Astrocyte (in vitro differentiated cells and primary cell): ENCODE results near the gene PSAT1. TPM values are rescaled to one million over a fixed set of nuclear protein-coding genes. Genes with fewer than 3 reads are reported as not detected.

Experiments
- DNase-seq: peaks from one replicate; pipeline ENCODE4 v3.0.0-alpha.2; 2010; ENCODE audit warnings: low read depth
- FAIRE-seq: peaks from 2 replicates; lab custom pipeline; 2011; peaks lifted over from hg19 to GRCh38; lab: Jason Lieb, UNC
- H2AFZ ChIP-seq: 2 replicates; pipeline ENCODE4 v1.6.0; 2012; ENCODE audit warnings: low read depth, low read length, inconsistent platforms
- H3K27ac ChIP-seq: 2 replicates; pipeline ENCODE4 v1.5.1; 2011; ENCODE audit warnings: low read depth, low read length, inconsistent platforms
- H3K27me3 ChIP-seq: 2 replicates; pipeline ENCODE4 v1.6.0; 2011; ENCODE audit warnings: low read length, inconsistent platforms; ENCODE audit not compliant: insufficient read depth
- H3K36me3 ChIP-seq: 2 replicates; pipeline ENCODE4 v1.5.1; 2011; ENCODE audit warnings: low read length, inconsistent platforms; ENCODE audit not compliant: insufficient read depth
- H3K4me1 ChIP-seq: 2 replicates; pipeline ENCODE4 v1.5.1; 2011; ENCODE audit warnings: low read length, inconsistent platforms; ENCODE audit not compliant: insufficient read depth
- H3K4me2 ChIP-seq: 2 replicates; pipeline ENCODE4 v1.6.0; 2012; ENCODE audit warnings: low read length, inconsistent platforms
- H3K4me3 ChIP-seq: 2 replicates; pipeline ENCODE4 v1.5.1; 2011; ENCODE audit warnings: low read depth, mild to moderate bottlenecking, low read length, inconsistent platforms; ENCODE audit not compliant: insufficient read depth
- H3K79me2 ChIP-seq: 2 replicates; pipeline ENCODE4 v1.6.0; 2012; ENCODE audit warnings: mild to moderate bottlenecking, low read length, inconsistent platforms; ENCODE audit not compliant: insufficient read depth
- H3K9ac ChIP-seq: 2 replicates; pipeline ENCODE4 v1.6.0; 2012; ENCODE audit warnings: mild to moderate bottlenecking, low read length, inconsistent platforms
- H3K9me3 ChIP-seq: 2 replicates; pipeline ENCODE4 v1.5.1; 2012; ENCODE audit warnings: low read depth, mild to moderate bottlenecking, low read length, inconsistent platforms; ENCODE audit not compliant: insufficient read depth
- H4K20me1 ChIP-seq: 2 replicates; pipeline ENCODE4 v1.6.0; 2012; ENCODE audit warnings: low read length, inconsistent platforms; ENCODE audit not compliant: insufficient read depth
- H3K27ac Mint-ChIP-seq: one replicate; pipeline ENCODE4 v1.8.0; 2021; ENCODE audit warnings: mild to moderate bottlenecking, mixed read lengths; ENCODE audit not compliant: unreplicated experiment
- H3K27me3 Mint-ChIP-seq: one replicate; pipeline ENCODE4 v1.8.0; 2021; ENCODE audit warnings: low read depth, mixed read lengths; ENCODE audit not compliant: unreplicated experiment
- H3K36me3 Mint-ChIP-seq: one replicate; pipeline ENCODE4 v1.8.0; 2021; ENCODE audit warnings: low read depth, mixed read lengths; ENCODE audit not compliant: unreplicated experiment
- H3K4me1 Mint-ChIP-seq: one replicate; pipeline ENCODE4 v1.8.0; 2021; ENCODE audit warnings: low read depth, mixed read lengths; ENCODE audit not compliant: unreplicated experiment
- H3K4me3 Mint-ChIP-seq: one replicate; pipeline ENCODE4 v1.8.0; 2021; ENCODE audit warnings: mild to moderate bottlenecking, moderate library complexity, mixed read lengths; ENCODE audit not compliant: unreplicated experiment
- H3K9me3 Mint-ChIP-seq: one replicate; pipeline ENCODE4 v1.8.0; 2021; ENCODE audit warnings: mild to moderate bottlenecking, mixed read lengths; ENCODE audit not compliant: unreplicated experiment
- CTCF ChIP-seq: IDR thresholded peaks from 2 replicates; pipeline ENCODE4 v1.5.1; 2011; ENCODE audit warnings: low read depth, mild to moderate bottlenecking, inconsistent platforms, low read length, moderate library complexity; ENCODE audit not compliant: insufficient read depth
- EZH2 ChIP-seq: IDR thresholded peaks from 2 replicates; pipeline ENCODE4 v1.6.1; 2012; ENCODE audit warnings: mild to moderate bottlenecking, low read length, inconsistent platforms; ENCODE audit not compliant: insufficient read depth
- total RNA-seq: library from RNA; stranded (reverse); gene quantifications from 2 replicates; pipeline ENCODE4 v1.2.1, GENCODE V29; 2021

The PSAT1 gene
- total RNA-seq, 1 donor from 2014 or later = 335 TPM

- no peak overlapping the region for H3K27ac Mint-ChIP-seq
- FAIRE-seq = no peak
Observed at GRCh38 chr9:78369639-78370219, 72.8 kb downstream of the PSAT1 start.

GRCh38 chr9:78370991-78371390, 74.1 kb downstream of the PSAT1 start:
- peaks cover 2% of the 10 kb centered on the region for H3K4me1 Mint-ChIP-seq
- TF ChIP-seq CTCF (no peak), EZH2 (no peak)
- DNase-seq = no peak
- H3K4me2 ChIP-seq = peak overlapping the region; percentile 62
- no peak overlapping the region for H3K27ac Mint-ChIP-seq
- H3K9ac ChIP-seq = no peak overlapping the region
- no peaks in the 10 kb centered on the region for H3K36me3 Mint-ChIP-seq
- no peak for FAIRE-seq
- H3K27me3 ChIP-seq = no peaks in the 10 kb centered on the region
- no peaks in the 10 kb centered on the region for H3K9me3 ChIP-seq
- H3K36me3 ChIP-seq = no peaks in the 10 kb centered on the region
- H3K4me1 ChIP-seq = no peaks in the 10 kb centered on the region
- no peak overlapping the region for H3K4me3 ChIP-seq
- peaks cover 2% of the 10 kb centered on the region for H3K27me3 Mint-ChIP-seq
- no peaks in the 10 kb centered on the region for H4K20me1 ChIP-seq
- H3K9me3 Mint-ChIP-seq = no peaks in the 10 kb centered on the region
- no peaks in the 10 kb centered on the region for H3K79me2 ChIP-seq
- H2AFZ ChIP-seq = peak overlapping the region; percentile 45
- no peak overlapping the region for H3K4me3 Mint-ChIP-seq
- H3K27ac ChIP-seq = no peak overlapping the region

More at GRCh38 chr9:78369639-78370219, 72.8 kb downstream of the PSAT1 start:
- H3K9me3 ChIP-seq = no peaks in the 10 kb centered on the region
- no peaks in the 10 kb centered on the region for H3K27me3 Mint-ChIP-seq
- no peak overlapping the region for H2AFZ ChIP-seq
- peak; percentile 36 for DNase-seq
- TF ChIP-seq CTCF (peak; percentile 85), EZH2 (no peak)
- no peak overlapping the region for H3K4me2 ChIP-seq
- H3K27ac ChIP-seq = no peak overlapping the region
- H3K4me1 ChIP-seq = no peaks in the 10 kb centered on the region
- H4K20me1 ChIP-seq = no peaks in the 10 kb centered on the region
- H3K4me1 Mint-ChIP-seq = peaks cover 2% of the 10 kb centered on the region
- H3K36me3 Mint-ChIP-seq = no peaks in the 10 kb centered on the region
- H3K4me3 Mint-ChIP-seq = no peak overlapping the region
- no peak overlapping the region for H3K9ac ChIP-seq
- no peaks in the 10 kb centered on the region for H3K27me3 ChIP-seq
- no peaks in the 10 kb centered on the region for H3K79me2 ChIP-seq
- no peaks in the 10 kb centered on the region for H3K36me3 ChIP-seq
- no peaks in the 10 kb centered on the region for H3K9me3 Mint-ChIP-seq
- no peak overlapping the region for H3K4me3 ChIP-seq

- Histone ChIP-seq H3K36me3 (no peaks in the 10 kb centered on the region), H3K4me1 (no peaks in the 10 kb centered on the region), H3K9ac (no peak overlapping the region), H2AFZ (no peak overlapping the region), H3K27me3 (no peaks in the 10 kb centered on the region), H4K20me1 (no peaks in the 10 kb centered on the region), H3K4me3 (no peak overlapping the region), H3K27ac (no peak overlapping the region), H3K9me3 (no peaks in the 10 kb centered on the region), H3K4me2 (no peak overlapping the region), H3K79me2 (no peaks in the 10 kb centered on the region)
- Mint-ChIP-seq H3K4me1 (peaks cover 2% of the 10 kb centered on the region), H3K27me3 (peaks cover 2% of the 10 kb centered on the region), H3K9me3 (no peaks in the 10 kb centered on the region), H3K4me3 (no peak overlapping the region), H3K27ac (no peak overlapping the region), H3K36me3 (no peaks in the 10 kb centered on the region)
- TF ChIP-seq EZH2 (no peak), CTCF (no peak)
- DNase-seq = no peak
- no peak for FAIRE-seq
Observed at GRCh38 chr9:78371981-78372380, 75.1 kb downstream of the PSAT1 start.
